Fibroblast of lung (primary cell): ENCODE data around the gene KCNIP4. TPM values are rescaled to one million over a fixed set of nuclear protein-coding genes. Genes with fewer than 3 reads are reported as not detected.

ENCODE experiments used
- DNase-seq, 2 donors: peaks; one replicate each; pipeline versions ENCODE4 v3.0.0 to v3.0.0-alpha.2; 2010; ENCODE audit warnings: low read depth in 2 of 2
- H2AFZ ChIP-seq: 2 replicates; pipeline ENCODE4 v1.5.1; 2012; ENCODE audit warnings: low read length, control low read depth, inconsistent platforms
- H3K27ac ChIP-seq: 2 replicates; pipeline ENCODE4 v1.5.1; 2011; ENCODE audit warnings: low read length, control low read depth; ENCODE audit not compliant: insufficient read depth
- H3K27me3 ChIP-seq: 2 replicates; pipeline ENCODE4 v1.5.1; 2011; ENCODE audit warnings: mild to moderate bottlenecking, low read length; ENCODE audit not compliant: control insufficient read depth, insufficient read depth
- H3K36me3 ChIP-seq: 2 replicates; pipeline ENCODE4 v1.5.1; 2011; ENCODE audit warnings: low read length; ENCODE audit not compliant: control insufficient read depth, insufficient read depth
- H3K4me1 ChIP-seq: 2 replicates; pipeline ENCODE4 v1.5.1; 2011; ENCODE audit warnings: low read length; ENCODE audit not compliant: control insufficient read depth, insufficient read depth; ENCODE audit errors: extremely low read depth
- H3K4me2 ChIP-seq: 2 replicates; pipeline ENCODE4 v1.5.1; 2011; ENCODE audit warnings: low read length, control low read depth; ENCODE audit not compliant: insufficient read depth; ENCODE audit errors: extremely low read depth
- H3K4me3 ChIP-seq, 4 experiments: fragments of 200-600 bp in 1 of 4; sonication (generic) in 1 of 4; replicated peaks in 1 of 4; 2 replicates each; pipeline ENCODE4 v1.5.1; 2011 to 2016; ENCODE audit warnings: low read length in 4 of 4, low read depth in 3 of 4, mild to moderate bottlenecking in 3 of 4, control low read depth in 2 of 4, inconsistent platforms in 1 of 4, mixed read lengths in 1 of 4; ENCODE audit not compliant: insufficient read depth in 1 of 4; ENCODE audit errors: control extremely low read depth in 1 of 4
- H3K79me2 ChIP-seq: 2 replicates; pipeline ENCODE4 v1.5.1; 2012; ENCODE audit warnings: mild to moderate bottlenecking, low read length, inconsistent platforms; ENCODE audit not compliant: control insufficient read depth, insufficient read depth
- H3K9ac ChIP-seq: 2 replicates; pipeline ENCODE4 v1.5.1; 2011; ENCODE audit warnings: mild to moderate bottlenecking, low read length, control low read depth; ENCODE audit not compliant: insufficient read depth
- H3K9me3 ChIP-seq: 2 replicates; pipeline ENCODE4 v1.5.1; 2012; ENCODE audit warnings: low read depth, low read length; ENCODE audit not compliant: control insufficient read depth, insufficient read depth
- H4K20me1 ChIP-seq: 2 replicates; pipeline ENCODE4 v1.5.1; 2011; ENCODE audit warnings: low read length; ENCODE audit not compliant: control insufficient read depth, insufficient read depth; ENCODE audit errors: extremely low read depth
- EZH2 ChIP-seq: IDR thresholded peaks from 2 replicates; pipeline ENCODE4 v1.5.1; 2012; ENCODE audit warnings: low read length, control low read depth, mild to moderate bottlenecking; ENCODE audit errors: missing control alignments
- polyA plus RNA-seq, 2 donors: library from polyadenylated mRNA; depleted of rRNA in 1 of 2; stranded (reverse) in 1 of 2; unstranded in 1 of 2; fragments of >200 nt; gene quantifications; 2 replicates each; pipeline ENCODE4 v1.2.1, GENCODE V29; 2011 to 2012; ENCODE audit warnings: missing spikeins in 1 of 2
- total RNA-seq: library from RNA; depleted of rRNA; stranded (reverse); fragments of >200 nt; gene quantifications from 2 replicates; pipeline ENCODE4 v1.2.1, GENCODE V29; 2014
- TF ChIP-seq, protein P1 (sequence below), 2 donors: IDR thresholded peaks in 1 of 2; conservative IDR thresholded peaks in 1 of 2; 1 replicate in 1 of 2; 2 replicates in 1 of 2; pipeline ENCODE4 v1.5.1; 2011 to 2012; ENCODE audit warnings: low read length in 2 of 2, control low read depth in 1 of 2, inconsistent platforms in 1 of 2, low read depth in 1 of 2, mild to moderate bottlenecking in 1 of 2

KCNIP4 gene
- total and polyA plus RNA-seq, 2 donors (not counting 1 experiment from before 2014, with no cell fraction given) = not detected

DNA sequence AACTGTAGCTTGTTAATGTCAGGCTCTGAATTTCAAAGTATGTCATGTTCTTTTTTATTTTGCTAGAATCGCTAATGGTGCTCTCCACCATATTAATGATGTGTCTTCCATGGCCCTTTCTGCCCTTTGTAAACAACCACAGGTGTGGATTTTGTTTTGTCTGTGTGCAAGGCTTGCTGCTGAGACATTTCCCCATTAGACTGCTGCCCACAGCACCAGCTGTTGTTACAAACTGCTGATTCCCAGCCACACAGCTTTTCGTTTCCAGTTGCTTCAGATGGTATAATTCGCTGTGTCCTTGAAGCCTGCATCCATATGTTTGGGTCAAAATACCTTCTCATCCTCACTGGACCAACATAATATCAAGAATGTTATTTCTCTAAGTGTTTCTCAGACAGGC is 32.8 kb downstream of the KCNIP4 start:
- H2AFZ ChIP-seq = no peak overlapping the region
- no peak overlapping the region for H3K4me3 ChIP-seq
- no peaks in the 10 kb centered on the region for H3K4me1 ChIP-seq
- no peak overlapping the region for H3K4me2 ChIP-seq
- no peaks in the 10 kb centered on the region for H3K27me3 ChIP-seq
- H3K9ac ChIP-seq = no peak overlapping the region
- no peaks in the 10 kb centered on the region for H4K20me1 ChIP-seq
- DNase-seq = no peak
- no peaks in the 10 kb centered on the region for H3K9me3 ChIP-seq
- H3K36me3 ChIP-seq = no peaks in the 10 kb centered on the region
- H3K79me2 ChIP-seq = no peaks in the 10 kb centered on the region
- TF ChIP-seq, protein P1, sequence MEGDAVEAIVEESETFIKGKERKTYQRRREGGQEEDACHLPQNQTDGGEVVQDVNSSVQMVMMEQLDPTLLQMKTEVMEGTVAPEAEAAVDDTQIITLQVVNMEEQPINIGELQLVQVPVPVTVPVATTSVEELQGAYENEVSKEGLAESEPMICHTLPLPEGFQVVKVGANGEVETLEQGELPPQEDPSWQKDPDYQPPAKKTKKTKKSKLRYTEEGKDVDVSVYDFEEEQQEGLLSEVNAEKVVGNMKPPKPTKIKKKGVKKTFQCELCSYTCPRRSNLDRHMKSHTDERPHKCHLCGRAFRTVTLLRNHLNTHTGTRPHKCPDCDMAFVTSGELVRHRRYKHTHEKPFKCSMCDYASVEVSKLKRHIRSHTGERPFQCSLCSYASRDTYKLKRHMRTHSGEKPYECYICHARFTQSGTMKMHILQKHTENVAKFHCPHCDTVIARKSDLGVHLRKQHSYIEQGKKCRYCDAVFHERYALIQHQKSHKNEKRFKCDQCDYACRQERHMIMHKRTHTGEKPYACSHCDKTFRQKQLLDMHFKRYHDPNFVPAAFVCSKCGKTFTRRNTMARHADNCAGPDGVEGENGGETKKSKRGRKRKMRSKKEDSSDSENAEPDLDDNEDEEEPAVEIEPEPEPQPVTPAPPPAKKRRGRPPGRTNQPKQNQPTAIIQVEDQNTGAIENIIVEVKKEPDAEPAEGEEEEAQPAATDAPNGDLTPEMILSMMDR (conservative IDR thresholded peaks at IDR 0.05 in 1 of 2, IDR thresholded peaks at IDR 0.05 in 1 of 2; ENCODE audit: low read depth in 1 of 2, low read length in 2 of 2) = no peak
- no peak for TF ChIP-seq EZH2
- H3K27ac ChIP-seq = no peak overlapping the region

GRCh38 chr4:21901831-21902230 is 46.7 kb downstream of the KCNIP4 start:
- Histone ChIP-seq H3K4me2 (no peak overlapping the region), H3K9me3 (no peaks in the 10 kb centered on the region), H3K27me3 (no peaks in the 10 kb centered on the region), H3K4me1 (no peaks in the 10 kb centered on the region), H3K27ac (no peak overlapping the region), H3K4me3 (no peak overlapping the region), H3K9ac (no peak overlapping the region), H3K36me3 (no peaks in the 10 kb centered on the region), H2AFZ (no peak overlapping the region), H3K79me2 (no peaks in the 10 kb centered on the region), H4K20me1 (no peaks in the 10 kb centered on the region)
- DNase-seq = peak; percentile 37 to 57
- TF ChIP-seq, protein P1 (conservative IDR thresholded peaks at IDR 0.05 in 1 of 2, IDR thresholded peaks at IDR 0.05 in 1 of 2; ENCODE audit: low read depth in 1 of 2, low read length in 2 of 2) = no peak
- TF ChIP-seq EZH2 = no peak

GRCh38 chr4:21901281-21901680 is 47.3 kb downstream of the KCNIP4 start:
- Histone ChIP-seq H3K27ac (no peak overlapping the region), H4K20me1 (no peaks in the 10 kb centered on the region), H3K36me3 (no peaks in the 10 kb centered on the region), H3K4me1 (no peaks in the 10 kb centered on the region), H3K9ac (no peak overlapping the region), H3K4me2 (no peak overlapping the region), H3K79me2 (no peaks in the 10 kb centered on the region), H3K4me3 (no peak overlapping the region), H3K9me3 (no peaks in the 10 kb centered on the region), H2AFZ (no peak overlapping the region), H3K27me3 (no peaks in the 10 kb centered on the region)
- TF ChIP-seq EZH2 = no peak
- TF ChIP-seq, protein P1 (conservative IDR thresholded peaks at IDR 0.05 in 1 of 2, IDR thresholded peaks at IDR 0.05 in 1 of 2; ENCODE audit: low read depth in 1 of 2, low read length in 2 of 2) = no peak
- DNase-seq = no peak
